Panc1 (cell line): ENCODE data around the gene VEZF1.

Experiments
- CTCF ChIP-seq: fragments of 450-650 bp; IDR thresholded peaks from 2 replicates; pipeline ENCODE4 v1.5.1; 2017; ENCODE audit warnings: mild to moderate bottlenecking
- POLR2AphosphoS5 ChIP-seq: IDR thresholded peaks from 2 replicates; pipeline ENCODE4 v1.6.1; 2012; ENCODE audit warnings: mild to moderate bottlenecking, low read depth, low read length, moderate library complexity
- SIN3A ChIP-seq: IDR thresholded peaks from 2 replicates; pipeline ENCODE4 v1.6.1; 2012; ENCODE audit warnings: low read depth, mild to moderate bottlenecking, low read length, moderate library complexity, borderline replicate concordance; ENCODE audit not compliant: insufficient read depth
- TF ChIP-seq, protein P1 (sequence below), 2 experiments: IDR thresholded peaks; 2 replicates each; pipeline ENCODE4 v1.6.1; 2011 to 2012; ENCODE audit warnings: low read depth in 2 of 2, control low read depth in 1 of 2, low read length in 1 of 2, mild to moderate bottlenecking in 1 of 2, moderate library complexity in 1 of 2; ENCODE audit not compliant: insufficient read depth in 1 of 2

- TF ChIP-seq CTCF (no peak), POLR2AphosphoS5 (no peak), SIN3A (no peak)
- TF ChIP-seq, protein P1, sequence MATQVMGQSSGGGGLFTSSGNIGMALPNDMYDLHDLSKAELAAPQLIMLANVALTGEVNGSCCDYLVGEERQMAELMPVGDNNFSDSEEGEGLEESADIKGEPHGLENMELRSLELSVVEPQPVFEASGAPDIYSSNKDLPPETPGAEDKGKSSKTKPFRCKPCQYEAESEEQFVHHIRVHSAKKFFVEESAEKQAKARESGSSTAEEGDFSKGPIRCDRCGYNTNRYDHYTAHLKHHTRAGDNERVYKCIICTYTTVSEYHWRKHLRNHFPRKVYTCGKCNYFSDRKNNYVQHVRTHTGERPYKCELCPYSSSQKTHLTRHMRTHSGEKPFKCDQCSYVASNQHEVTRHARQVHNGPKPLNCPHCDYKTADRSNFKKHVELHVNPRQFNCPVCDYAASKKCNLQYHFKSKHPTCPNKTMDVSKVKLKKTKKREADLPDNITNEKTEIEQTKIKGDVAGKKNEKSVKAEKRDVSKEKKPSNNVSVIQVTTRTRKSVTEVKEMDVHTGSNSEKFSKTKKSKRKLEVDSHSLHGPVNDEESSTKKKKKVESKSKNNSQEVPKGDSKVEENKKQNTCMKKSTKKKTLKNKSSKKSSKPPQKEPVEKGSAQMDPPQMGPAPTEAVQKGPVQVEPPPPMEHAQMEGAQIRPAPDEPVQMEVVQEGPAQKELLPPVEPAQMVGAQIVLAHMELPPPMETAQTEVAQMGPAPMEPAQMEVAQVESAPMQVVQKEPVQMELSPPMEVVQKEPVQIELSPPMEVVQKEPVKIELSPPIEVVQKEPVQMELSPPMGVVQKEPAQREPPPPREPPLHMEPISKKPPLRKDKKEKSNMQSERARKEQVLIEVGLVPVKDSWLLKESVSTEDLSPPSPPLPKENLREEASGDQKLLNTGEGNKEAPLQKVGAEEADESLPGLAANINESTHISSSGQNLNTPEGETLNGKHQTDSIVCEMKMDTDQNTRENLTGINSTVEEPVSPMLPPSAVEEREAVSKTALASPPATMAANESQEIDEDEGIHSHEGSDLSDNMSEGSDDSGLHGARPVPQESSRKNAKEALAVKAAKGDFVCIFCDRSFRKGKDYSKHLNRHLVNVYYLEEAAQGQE (IDR thresholded peaks at IDR 0.05; ENCODE audit: insufficient read depth in 1 of 2, low read depth in 2 of 2, low read length in 1 of 2) = no peak
Observed at GRCh38 chr17:57976594-57976993, 11.5 kb downstream of the VEZF1 start.
